ENCODE data around the gene WDR83.

DNA sequence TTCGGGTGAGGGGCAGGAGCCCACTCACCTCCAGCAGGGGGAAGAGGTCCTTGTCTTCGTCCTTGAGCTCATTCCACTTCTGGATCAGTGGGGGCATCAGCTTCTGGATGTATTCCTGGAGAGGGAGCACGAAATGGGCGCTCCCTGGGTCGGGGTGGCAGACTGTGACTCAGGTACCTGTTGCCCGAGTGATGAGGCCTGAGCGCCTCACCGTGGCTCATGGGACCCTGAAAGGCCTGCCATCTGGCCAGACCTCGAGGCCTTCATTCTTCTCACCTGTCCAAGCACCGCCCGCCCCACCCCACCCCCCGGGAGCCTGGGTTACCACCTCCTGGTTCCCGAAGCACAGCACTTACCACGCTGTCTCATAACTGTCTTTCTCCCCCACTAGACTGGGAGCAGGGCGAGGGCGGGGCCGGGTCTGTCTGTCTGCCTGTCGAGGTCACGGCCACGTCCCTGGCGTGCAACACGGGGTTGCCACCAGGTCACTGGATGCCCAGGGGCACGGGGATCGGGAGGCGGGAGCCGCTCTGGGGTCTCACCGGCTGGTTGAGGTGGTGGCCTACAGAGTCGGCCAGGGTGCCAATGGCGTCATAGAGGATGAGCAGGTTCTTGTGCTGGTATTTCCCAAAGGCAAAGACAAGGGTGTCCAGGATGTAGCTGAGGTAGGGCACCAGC, 39.2 kb downstream of the WDR83 start:
- no peak for TF ChIP-seq CTCF (IDR thresholded peaks at IDR 0.05 in 4 of 5, conservative IDR thresholded peaks at IDR 0.05 in 1 of 5)
- no peak for TF ChIP-seq POLR2A (IDR thresholded peaks at IDR 0.05)

All from gastrocnemius medialis (tissue), 4 donors.